Keratinocyte (primary cell): ENCODE results near the gene CCER1. TPM values are rescaled to one million over a fixed set of nuclear protein-coding genes. Genes with fewer than 3 reads are reported as not detected.

ENCODE experiments used
- DNase-seq: peaks from one replicate; pipeline ENCODE4 v3.0.0-alpha.2; 2011; ENCODE audit warnings: low read depth, missing footprints, low spot score
- FAIRE-seq: peaks from 2 replicates; lab custom pipeline; 2011; peaks lifted over from hg19 to GRCh38; lab: Jason Lieb, UNC
- H2AFZ ChIP-seq: 2 replicates; pipeline ENCODE4 v1.6.0; 2012; ENCODE audit warnings: low read length, control low read depth, inconsistent platforms; ENCODE audit not compliant: control insufficient read depth
- H3K27ac ChIP-seq: 2 replicates; pipeline ENCODE4 v1.5.1; 2011; ENCODE audit warnings: low read length; ENCODE audit not compliant: control insufficient read depth, insufficient read depth
- H3K27me3 ChIP-seq: 3 replicates; pipeline ENCODE4 v1.6.0; 2011; ENCODE audit warnings: low read length; ENCODE audit not compliant: control insufficient read depth, insufficient read depth; ENCODE audit errors: extremely low read depth
- H3K36me3 ChIP-seq, 2 experiments: 2 replicates in 1 of 2; 3 replicates in 1 of 2; pipeline ENCODE4 v1.5.1; 2011; ENCODE audit warnings: low read length in 2 of 2, mild to moderate bottlenecking in 1 of 2; ENCODE audit not compliant: control insufficient read depth in 2 of 2, insufficient read depth in 2 of 2; ENCODE audit errors: extremely low read depth in 1 of 2
- H3K4me1 ChIP-seq: 3 replicates; pipeline ENCODE4 v1.5.1; 2011; ENCODE audit warnings: low read length; ENCODE audit not compliant: control insufficient read depth, insufficient read depth; ENCODE audit errors: extremely low read depth
- H3K4me2 ChIP-seq: 3 replicates; pipeline ENCODE4 v1.6.0; 2011; ENCODE audit warnings: low read depth, low read length; ENCODE audit not compliant: control insufficient read depth, insufficient read depth; ENCODE audit errors: extremely low read depth
- H3K4me3 ChIP-seq, 3 experiments: fragments of 200-600 bp in 1 of 3; sonication (generic) in 1 of 3; 2 replicates in 2 of 3; 3 replicates in 1 of 3; pipeline ENCODE4 v1.5.1; 2011 to 2016; ENCODE audit warnings: low read length in 3 of 3, mild to moderate bottlenecking in 3 of 3, control low read depth in 2 of 3, inconsistent platforms in 1 of 3, low read depth in 1 of 3, mixed read lengths in 1 of 3, mixed run types in 1 of 3, moderate library complexity in 1 of 3; ENCODE audit not compliant: control insufficient read depth in 2 of 3, insufficient read depth in 2 of 3; ENCODE audit errors: extremely low read depth in 1 of 3
- H3K79me2 ChIP-seq: 2 replicates; pipeline ENCODE4 v1.6.0; 2012; ENCODE audit warnings: low read length; ENCODE audit not compliant: control insufficient read depth, insufficient read depth
- H3K9ac ChIP-seq: 3 replicates; pipeline ENCODE4 v1.6.0; 2011; ENCODE audit warnings: low read length; ENCODE audit not compliant: control insufficient read depth, insufficient read depth; ENCODE audit errors: extremely low read depth
- H3K9me1 ChIP-seq: 3 replicates; pipeline ENCODE4 v1.6.0; 2011; ENCODE audit warnings: low read length; ENCODE audit not compliant: control insufficient read depth, insufficient read depth; ENCODE audit errors: extremely low read depth
- H3K9me3 ChIP-seq: 2 replicates; pipeline ENCODE4 v1.5.1; 2012; ENCODE audit warnings: low read depth, low read length; ENCODE audit not compliant: control insufficient read depth
- H4K20me1 ChIP-seq: 3 replicates; pipeline ENCODE4 v1.6.0; 2011; ENCODE audit warnings: low read length; ENCODE audit not compliant: control insufficient read depth, insufficient read depth; ENCODE audit errors: extremely low read depth
- EZH2 ChIP-seq: IDR thresholded peaks from one replicate; pipeline ENCODE4 v1.6.1; 2012; ENCODE audit warnings: inconsistent platforms, mild to moderate bottlenecking, low read length, moderate library complexity
- dilution Hi-C: fragments of 300-500 bp; cut with MboI; formaldehyde crosslinking; loops from one replicate; pipeline ENCODE4 v1.7.0; 2020; ENCODE audit warnings: low sequenced_read_pairs; ENCODE audit not compliant: extremely low pct_ligation_motif_present
- polyA plus RNA-seq, 5 experiments: library from polyadenylated mRNA; depleted of rRNA in 3 of 5; stranded (reverse) in 3 of 5; stranded (forward) in 1 of 5; unstranded in 1 of 5; fragments of >200 nt; gene quantifications; 1 replicate in 1 of 5; 2 replicates in 3 of 5; 3 replicates in 1 of 5; pipeline versions ENCODE4 v1.2.1 to v1.2.3, GENCODE V29; 2011 to 2012; ENCODE audit warnings: missing spikeins in 2 of 5, low read depth in 1 of 5, low replicate concordance in 1 of 5
- TF ChIP-seq, protein P1 (sequence below), 3 experiments: IDR thresholded peaks in 1 of 3; conservative IDR thresholded peaks in 1 of 3; optimal IDR thresholded peaks in 1 of 3; 2 replicates in 2 of 3; 3 replicates in 1 of 3; pipeline versions ENCODE3 to v1.5.1; 2011; ENCODE audit warnings: low read length in 3 of 3, mild to moderate bottlenecking in 3 of 3, moderate library complexity in 2 of 3, control low read depth in 1 of 3, inconsistent platforms in 1 of 3; ENCODE audit not compliant: insufficient read depth in 2 of 3; ENCODE audit errors: extremely low read depth in 1 of 3

Gene CCER1
- polyA plus RNA-seq, 1 donor (not counting 4 experiments of a cell fraction or from before 2014, with no cell fraction given), result not detected

DNA sequence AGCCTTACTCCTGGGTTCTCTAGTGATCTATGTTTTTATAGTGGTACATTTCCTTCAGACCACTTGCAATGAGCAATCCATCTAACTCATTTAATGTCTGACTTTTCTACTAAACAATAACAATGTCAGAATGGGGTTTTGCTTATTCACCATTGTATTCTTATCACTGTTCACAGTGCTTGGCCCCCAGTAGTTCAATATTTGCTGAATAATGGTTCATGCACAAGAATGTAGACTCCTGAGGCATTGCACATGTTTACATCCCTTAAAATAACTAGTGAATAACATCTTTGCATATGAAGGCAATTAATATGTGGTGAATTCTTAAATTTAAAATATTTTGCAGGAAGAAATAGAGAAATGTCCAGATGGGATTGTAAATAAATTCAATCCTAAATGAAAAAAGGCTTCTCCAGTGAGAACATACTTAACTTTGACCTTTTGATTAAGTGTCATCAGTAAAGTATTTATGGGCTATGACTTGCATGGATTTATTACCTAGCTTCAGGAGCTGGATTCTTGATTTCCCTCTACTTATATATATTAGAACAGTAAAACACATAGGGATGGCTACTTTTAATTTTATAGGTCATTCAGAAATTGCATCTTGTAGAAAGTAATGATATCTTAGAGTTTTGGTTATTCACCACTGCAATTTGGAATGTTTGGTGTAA, 3.4 kb downstream of the CCER1 start:
- dilution Hi-C loops, result no loop called here
- no peak overlapping the region for H3K27ac ChIP-seq
- no peaks in the 10 kb centered on the region for H3K9me1 ChIP-seq
- H2AFZ ChIP-seq, result no peak overlapping the region
- H3K9ac ChIP-seq, result no peak overlapping the region
- no peak overlapping the region for H3K4me2 ChIP-seq
- H3K79me2 ChIP-seq, result no peaks in the 10 kb centered on the region
- no peak overlapping the region for H3K4me3 ChIP-seq
- no peaks in the 10 kb centered on the region for H3K9me3 ChIP-seq
- DNase-seq (no peak), FAIRE-seq (no peak)
- H4K20me1 ChIP-seq, result no peaks in the 10 kb centered on the region
- TF ChIP-seq, protein P1, sequence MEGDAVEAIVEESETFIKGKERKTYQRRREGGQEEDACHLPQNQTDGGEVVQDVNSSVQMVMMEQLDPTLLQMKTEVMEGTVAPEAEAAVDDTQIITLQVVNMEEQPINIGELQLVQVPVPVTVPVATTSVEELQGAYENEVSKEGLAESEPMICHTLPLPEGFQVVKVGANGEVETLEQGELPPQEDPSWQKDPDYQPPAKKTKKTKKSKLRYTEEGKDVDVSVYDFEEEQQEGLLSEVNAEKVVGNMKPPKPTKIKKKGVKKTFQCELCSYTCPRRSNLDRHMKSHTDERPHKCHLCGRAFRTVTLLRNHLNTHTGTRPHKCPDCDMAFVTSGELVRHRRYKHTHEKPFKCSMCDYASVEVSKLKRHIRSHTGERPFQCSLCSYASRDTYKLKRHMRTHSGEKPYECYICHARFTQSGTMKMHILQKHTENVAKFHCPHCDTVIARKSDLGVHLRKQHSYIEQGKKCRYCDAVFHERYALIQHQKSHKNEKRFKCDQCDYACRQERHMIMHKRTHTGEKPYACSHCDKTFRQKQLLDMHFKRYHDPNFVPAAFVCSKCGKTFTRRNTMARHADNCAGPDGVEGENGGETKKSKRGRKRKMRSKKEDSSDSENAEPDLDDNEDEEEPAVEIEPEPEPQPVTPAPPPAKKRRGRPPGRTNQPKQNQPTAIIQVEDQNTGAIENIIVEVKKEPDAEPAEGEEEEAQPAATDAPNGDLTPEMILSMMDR (optimal IDR thresholded peaks at IDR 0.05 in 1 of 3, IDR thresholded peaks at IDR 0.05 in 1 of 3, conservative IDR thresholded peaks at IDR 0.05 in 1 of 3; ENCODE audit: extremely low read depth in 1 of 3, insufficient read depth in 2 of 3, low read length in 3 of 3), result no peak
- no peak for TF ChIP-seq EZH2
- H3K4me1 ChIP-seq, result no peaks in the 10 kb centered on the region
- H3K36me3 ChIP-seq, result no peaks in the 10 kb centered on the region
- H3K27me3 ChIP-seq, result no peaks in the 10 kb centered on the region

DNA sequence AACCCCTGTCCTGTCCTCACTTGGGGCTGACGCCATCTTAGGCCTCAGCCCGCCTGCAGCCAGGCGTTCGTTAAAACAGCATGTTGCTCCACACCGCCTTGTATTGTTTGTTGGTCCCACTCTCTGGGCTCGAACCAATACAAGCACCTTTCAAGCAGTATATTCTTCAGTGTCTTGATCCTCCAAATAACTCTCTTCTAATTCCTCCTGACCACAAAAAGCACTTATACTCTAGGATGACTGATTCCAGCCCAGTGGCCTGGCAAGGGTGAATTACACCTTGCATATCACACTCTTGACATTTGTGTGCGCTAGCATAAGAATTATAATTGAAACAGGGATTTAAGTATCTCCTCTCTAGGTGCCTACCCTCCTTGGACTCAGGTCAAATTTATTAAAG, 7.1 kb downstream of the CCER1 start:
- no peaks in the 10 kb centered on the region for H4K20me1 ChIP-seq
- no peak for TF ChIP-seq EZH2
- TF ChIP-seq, protein P1 (optimal IDR thresholded peaks at IDR 0.05 in 1 of 3, IDR thresholded peaks at IDR 0.05 in 1 of 3, conservative IDR thresholded peaks at IDR 0.05 in 1 of 3; ENCODE audit: extremely low read depth in 1 of 3, insufficient read depth in 2 of 3, low read length in 3 of 3), result no peak
- no peaks in the 10 kb centered on the region for H3K9me1 ChIP-seq

More for the DNA sequence above, 7.1 kb downstream of the CCER1 start:
- H3K27me3 ChIP-seq, result no peaks in the 10 kb centered on the region
- no peaks in the 10 kb centered on the region for H3K36me3 ChIP-seq
- H3K4me3 ChIP-seq, result no peak overlapping the region
- no peak overlapping the region for H3K9ac ChIP-seq
- no peaks in the 10 kb centered on the region for H3K79me2 ChIP-seq
- no peak overlapping the region for H3K27ac ChIP-seq
- H3K9me3 ChIP-seq, result no peaks in the 10 kb centered on the region
- H3K4me2 ChIP-seq, result no peak overlapping the region
- FAIRE-seq (no peak), DNase-seq (no peak)
- dilution Hi-C loops, result no loop called here
- H2AFZ ChIP-seq, result no peak overlapping the region
- H3K4me1 ChIP-seq, result no peaks in the 10 kb centered on the region
